ENCODE results near the gene IGSF22. TPM values are rescaled to one million over a fixed set of nuclear protein-coding genes. Genes with fewer than 3 reads are reported as not detected.

IGSF22 gene
- 0.89 TPM for total RNA-seq

DNA sequence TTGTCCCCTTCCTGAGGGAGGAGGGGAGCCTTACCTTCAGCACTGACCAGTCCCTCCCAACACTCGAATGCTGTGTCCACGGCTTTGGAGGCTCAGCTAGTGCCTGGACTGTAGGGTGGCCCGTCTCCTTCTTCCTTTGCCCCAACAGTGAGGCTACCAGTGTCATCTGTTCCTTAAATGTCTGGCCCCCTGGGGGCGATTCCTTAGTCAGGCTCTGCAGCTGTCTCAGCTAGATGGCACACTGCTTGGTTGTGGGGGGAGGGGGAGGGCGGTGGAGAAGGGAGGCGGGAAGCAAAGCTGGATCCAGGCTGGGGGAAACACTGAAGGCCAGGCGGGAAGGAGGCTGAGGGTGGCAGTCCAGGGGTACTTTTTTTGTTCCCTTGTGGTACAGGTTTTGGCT lies at the start of gene IGSF22:
TSS of gene IGSF22 (minus strand) at position 149 of the 400 bp plus-strand sequence. CDS start 1,952 bp downstream, outside the sequence.
- no peak for DNase-seq

DNA sequence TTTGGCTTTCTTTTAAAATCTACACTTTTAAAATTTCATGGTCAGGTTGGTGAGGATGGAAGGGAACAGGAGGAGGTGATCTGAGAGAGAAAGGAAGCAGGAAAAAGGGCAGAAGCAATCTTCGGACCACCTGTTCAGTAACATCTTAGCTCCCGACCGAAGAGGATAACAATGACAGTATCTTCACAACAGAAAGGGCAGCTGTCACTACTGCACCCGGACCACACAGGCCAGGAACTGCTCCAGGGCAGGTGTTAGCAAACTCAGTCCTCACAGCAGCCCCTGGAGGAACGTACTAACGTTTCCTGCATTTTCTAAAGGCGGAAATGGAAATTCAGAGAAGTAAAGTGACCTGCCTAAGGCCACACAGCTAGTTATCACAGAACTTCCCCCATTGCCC lies 48.8 kb upstream of the IGSF22 start:
- DNase-seq: no peak

DNA sequence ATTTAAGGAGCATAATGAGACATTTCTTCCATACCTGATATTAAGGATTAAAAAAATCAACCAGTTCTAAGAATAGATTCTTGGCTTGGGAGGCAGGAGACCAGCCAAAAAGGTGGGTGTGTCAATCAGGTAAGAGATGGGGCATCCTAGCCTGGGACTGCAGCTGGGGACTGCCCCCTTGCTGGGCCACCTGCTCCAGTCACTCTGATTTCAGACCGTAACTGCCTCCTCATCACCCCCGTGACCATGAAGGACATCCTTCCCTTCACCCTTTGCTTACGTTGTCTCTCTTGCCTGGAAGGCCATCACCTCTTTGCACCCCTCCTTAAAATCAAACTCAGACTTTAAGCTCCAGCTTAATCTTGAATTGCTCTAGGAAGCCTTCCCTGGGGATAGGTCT lies 47.7 kb upstream of the IGSF22 start:
- DNase-seq: no peak

DNA sequence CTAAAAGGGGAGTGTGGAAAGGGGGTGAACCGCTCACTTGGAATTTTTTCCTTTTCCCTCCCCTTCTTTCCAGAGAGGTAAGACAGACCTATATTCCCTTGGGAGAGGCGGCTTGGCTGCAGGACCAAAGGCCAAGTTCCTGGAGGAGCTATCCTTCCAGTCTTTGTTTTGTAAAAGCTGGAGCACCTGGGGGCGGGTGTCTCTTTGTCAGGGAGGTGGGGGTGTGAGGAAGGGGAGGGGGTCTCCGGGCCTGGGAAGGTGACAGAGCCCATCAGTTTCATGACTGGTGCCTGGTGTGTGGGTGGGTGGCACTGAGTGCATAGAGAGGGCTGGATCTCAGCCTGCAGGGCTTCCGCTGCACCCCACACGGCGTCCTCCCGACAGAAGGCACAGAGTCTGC lies 47.1 kb upstream of the IGSF22 start:
- DNase-seq: no peak

DNA sequence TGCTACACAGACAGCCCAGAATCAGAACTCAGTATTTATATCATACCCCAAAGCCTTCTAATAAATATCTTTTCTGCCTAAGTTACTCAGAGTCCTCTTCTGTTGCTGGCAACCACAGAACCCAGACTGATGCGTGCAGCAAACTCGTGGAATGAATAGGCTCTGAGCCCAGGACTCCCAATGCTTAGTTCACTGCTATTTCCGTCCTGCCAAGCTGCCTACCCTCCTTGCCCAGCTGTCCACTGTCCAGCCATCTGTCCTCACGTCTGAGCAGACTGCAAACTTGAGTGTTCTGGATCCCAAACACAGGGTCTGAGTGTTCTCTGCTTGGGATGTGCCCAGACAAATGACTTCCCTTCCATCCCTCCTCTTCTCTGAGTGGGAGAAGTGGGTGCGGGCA lies 46.2 kb upstream of the IGSF22 start:
- no peak for DNase-seq

DNA sequence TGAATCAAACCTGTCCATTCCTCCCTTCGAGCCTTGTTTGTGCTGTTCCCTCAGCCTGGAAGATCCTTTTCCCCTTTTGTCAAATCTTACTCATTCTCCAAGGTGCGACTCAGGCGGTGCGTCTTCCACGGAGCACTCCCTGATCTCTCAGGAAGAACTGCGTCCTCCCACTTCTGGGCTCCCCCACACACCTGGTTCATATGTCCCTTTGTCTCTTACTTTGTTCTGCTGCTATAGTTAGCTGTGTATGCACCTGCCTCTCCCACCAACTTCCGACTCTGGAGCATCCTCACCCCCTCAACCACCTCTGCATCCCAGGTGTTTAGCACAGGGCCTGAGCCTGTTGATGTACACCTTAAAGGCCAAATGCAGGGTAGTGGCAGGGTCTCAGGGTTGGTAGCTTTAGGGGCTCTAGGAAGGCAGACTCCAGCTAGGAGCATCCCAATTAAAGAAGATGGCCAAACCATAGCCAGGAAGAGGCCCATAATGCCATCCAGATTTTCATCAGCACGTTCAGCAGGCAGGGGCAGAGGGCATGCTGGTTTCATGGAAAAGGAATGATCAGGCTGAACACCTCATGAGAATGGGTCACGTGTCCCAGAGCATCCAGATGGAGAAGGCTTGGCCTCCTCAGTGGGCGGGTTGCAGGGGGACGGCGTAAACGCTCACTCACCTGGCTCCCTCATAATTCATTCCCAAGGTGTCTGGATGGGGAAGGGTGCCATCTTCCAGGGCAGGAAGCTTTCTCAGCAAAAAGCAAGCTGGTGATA lies 45.5 kb upstream of the IGSF22 start:
- DNase-seq: no peak

DNA sequence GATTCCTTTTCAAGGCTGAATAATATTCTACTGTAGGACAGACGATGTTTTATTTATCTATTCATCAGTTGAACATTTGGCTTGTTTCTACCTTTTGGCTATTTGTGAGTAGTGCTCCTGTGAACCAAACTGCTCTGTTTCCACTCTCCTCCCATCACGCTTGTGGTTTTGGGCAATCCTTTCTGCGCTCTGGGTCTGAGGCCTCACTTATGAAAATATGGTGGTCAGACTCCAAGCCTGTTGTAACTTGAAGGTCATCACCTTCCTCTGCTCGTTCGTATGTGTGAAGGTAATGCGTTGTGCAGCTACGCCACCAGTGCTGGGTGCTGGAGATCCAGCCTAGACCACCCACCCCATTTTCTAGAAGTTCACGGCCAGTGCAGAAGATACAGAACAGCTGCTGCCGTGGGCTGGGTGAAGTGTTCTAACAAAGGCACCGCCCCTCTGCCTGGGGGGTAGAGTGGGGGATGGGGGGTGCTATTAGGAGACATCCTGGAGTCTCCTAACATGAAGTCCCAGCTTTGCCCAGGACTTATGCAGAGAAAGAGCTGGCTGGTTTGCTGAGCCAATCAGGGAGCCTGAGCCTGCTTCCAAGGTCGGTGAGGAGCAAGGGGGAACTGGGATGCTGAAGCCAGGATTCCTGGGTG lies 44.6 kb upstream of the IGSF22 start:
- no peak for DNase-seq

DNA sequence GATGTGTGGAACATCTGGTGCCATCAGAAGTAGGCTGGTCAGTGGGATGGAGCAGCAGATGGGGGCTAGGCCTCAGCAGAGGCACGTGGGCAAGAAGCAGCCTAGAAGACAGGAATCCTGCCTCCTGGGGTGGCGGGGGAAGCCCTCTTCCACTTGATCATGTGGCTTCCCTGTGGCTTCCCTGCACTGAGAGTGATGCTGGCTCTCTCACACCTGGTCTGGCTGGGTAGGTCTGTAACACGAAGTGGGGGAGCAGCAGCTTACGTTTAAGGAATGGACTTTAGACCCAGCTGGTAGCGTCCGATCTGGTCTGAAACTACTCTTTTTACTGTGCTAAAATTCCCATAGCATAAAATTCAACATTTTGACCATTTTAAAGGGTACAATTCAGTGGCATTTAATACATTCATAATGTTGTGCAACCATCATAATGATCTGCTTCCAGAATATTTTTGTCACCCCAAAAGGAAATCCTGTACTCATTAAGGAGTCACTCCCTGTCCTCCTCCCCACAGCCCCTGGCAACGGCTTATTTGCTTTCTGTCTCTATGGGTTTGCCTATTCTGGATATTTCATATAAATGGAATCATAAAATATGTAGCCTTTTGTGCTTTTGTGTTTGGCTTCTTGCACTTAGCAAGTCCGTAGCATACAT lies 43.9 kb upstream of the IGSF22 start:
- no peak for DNase-seq

DNA sequence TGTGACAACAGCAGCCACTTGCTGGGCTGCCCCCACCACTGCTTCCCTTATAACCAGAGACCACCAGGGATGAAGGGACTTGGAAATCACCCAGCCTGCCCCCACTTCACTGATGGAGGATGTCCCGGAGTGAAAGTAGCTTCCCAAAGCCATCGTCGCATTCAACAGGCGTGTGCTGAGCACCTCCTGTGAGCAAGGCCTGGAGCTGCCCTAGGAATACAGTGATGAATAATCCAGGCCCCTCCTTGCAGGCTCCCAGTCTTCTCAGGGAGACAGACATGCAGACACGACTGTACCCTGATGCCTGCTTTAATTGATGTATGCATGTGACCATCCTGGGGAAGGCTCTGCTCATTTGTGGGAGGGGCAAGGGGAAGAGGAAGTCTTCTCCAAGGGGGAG lies 43.0 kb upstream of the IGSF22 start:
- no peak for DNase-seq

DNA sequence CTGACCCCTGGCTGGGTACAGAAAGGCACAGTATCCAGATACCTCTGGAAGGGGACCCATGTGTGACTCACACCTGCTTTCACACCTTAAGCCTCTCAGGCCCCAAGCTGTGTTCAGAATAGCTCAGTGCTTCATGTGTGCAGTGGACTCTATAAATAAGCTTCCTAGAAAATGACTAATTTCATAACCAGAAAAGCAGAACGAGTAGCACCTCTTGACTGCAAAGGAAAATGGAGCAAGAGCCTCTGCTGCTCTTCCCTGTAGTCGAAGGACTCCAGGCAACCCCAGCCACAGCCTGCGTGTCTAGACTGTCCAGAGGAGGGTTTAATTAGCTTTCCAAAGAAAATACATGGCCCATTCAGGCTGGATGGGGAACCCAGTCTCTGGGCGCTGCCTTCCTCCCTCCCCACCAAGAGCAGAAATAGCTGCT lies 42.5 kb upstream of the IGSF22 start:
- DNase-seq: no peak

DNA sequence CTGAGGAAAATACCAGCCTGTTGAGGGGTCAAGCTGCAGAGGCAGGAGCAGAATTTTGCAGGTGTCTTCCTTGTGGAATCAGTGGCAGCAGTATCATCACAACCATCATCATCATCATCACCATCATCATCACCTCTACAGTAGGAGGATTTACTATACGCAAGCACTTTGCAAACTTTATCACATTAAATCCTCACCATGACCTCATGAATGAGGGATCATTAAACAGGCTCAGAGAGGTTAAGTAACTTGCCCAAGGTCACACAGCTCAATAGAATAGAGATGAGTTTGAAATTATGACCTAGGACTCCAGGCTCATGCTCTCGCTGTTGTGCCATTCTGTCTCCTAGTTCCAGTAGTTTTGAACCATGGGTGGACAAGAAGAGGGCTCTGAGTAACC lies 40.0 kb upstream of the IGSF22 start:
- no peak for DNase-seq

DNA sequence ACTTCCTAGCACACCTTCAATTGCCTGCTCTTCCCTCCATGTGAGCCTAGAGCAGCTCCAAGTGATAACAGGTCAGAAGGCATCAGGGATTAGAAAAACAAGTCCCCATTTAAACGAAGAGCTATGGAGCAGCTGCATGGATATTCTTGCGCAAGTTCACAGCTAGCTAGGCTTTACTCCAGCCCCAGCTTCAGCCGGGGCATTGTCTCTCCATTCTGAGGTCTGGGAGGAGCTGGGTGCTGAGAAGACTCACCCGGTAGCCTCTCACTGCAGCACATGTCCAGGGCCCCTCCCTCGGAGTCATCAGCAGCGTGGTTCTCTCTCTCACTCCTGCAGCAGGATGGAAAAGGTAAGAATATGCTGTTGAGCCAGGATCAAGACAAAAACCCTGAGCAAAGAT lies 39.6 kb upstream of the IGSF22 start:
- DNase-seq: no peak

DNA sequence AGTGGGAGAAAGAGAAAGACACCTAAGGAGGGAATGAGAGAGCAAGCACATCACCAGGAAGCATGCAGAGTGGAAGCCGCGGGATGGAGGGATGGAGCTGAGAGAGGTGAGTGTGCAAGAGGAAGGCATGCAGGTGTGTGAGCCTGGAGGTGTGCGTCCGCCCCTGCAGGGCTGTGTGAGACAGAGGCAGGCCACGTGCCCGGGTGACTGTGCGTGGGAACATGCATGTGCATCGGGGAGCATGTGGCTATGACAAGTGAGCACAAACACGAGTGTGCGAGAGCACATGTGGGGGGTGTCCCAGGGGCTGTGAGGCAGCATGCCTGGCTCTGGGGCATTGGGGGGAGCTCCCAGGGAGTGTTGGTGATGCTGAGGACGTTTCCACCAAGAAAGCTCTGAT lies 35.8 kb upstream of the IGSF22 start:
- no peak for DNase-seq

DNA sequence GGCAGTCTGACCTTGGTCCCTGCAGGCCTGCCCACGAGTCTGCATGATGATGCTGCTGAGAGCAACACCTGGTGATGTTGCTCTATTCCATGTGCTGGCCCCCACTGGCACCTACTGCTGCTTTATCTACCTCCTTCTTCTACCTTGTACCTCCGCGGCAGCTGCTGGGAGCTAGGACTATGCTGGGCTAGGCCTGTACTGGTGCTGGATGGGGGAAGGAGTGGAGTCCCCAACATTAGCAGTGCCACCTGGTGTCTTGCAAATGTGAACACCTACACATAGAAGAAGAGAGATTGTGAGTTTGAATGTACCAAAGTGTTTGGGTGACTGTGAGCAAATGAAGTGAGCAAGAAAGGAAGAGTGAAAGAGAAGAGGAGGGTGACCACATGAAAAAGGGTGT lies 35.2 kb upstream of the IGSF22 start:
- DNase-seq: no peak

DNA sequence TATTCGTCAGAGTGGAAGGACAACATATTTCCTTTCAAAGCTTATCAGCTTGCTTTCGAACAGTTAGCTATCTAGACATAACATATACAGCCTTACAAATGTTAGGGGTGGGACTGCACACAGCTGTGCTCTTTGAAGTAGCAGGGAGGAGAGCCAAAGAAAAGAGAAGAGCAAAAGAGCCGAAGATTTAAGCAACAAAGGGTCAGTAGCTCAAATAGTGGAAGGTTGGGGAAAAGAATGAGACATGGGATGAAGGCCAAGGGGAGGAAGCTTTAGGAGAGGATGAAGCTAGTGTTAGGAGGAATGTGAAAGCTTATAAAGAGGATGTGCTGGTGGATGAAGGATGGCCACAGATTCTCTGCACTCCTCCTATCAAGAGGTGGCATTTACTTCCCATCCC lies 31.8 kb upstream of the IGSF22 start:
- no peak for DNase-seq

DNA sequence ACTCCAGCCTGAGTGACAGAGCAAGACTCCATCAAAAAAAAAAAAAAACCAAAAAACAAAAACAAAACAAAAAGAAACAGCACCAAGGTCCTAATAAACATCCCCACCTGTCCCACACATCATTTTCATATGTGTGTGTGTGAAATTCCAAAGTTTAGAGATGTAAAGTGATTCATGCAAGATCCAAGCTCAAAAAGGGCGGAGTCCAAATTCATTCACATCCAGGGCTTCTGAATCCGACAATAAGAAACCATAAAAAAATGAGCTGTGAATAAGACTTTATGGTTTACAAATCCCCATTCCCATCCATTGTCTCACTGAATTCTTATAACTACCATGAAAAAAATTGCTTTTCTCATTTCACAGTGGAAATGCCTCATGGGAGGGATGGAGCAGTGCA lies 30.9 kb upstream of the IGSF22 start:
- no peak for DNase-seq

DNA sequence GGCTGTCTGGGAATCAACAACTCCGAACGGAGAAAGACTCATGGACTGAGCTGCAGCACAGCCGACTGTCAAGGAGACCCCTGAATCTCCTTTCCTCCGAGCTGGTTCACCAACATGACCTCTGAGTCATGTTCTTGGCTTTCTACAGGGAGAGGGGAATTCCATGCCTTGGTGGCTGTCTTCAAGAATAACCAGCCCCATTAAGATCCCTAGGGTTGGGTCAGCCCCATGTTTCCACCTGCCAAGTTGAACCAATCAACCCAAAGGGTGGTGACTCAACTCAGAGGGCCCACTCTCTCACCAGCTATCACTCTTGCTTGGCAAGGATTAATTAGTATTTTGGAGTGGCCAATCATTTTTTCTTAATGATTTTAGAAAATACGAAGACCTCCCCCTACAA lies 28.3 kb upstream of the IGSF22 start:
- DNase-seq: no peak

DNA sequence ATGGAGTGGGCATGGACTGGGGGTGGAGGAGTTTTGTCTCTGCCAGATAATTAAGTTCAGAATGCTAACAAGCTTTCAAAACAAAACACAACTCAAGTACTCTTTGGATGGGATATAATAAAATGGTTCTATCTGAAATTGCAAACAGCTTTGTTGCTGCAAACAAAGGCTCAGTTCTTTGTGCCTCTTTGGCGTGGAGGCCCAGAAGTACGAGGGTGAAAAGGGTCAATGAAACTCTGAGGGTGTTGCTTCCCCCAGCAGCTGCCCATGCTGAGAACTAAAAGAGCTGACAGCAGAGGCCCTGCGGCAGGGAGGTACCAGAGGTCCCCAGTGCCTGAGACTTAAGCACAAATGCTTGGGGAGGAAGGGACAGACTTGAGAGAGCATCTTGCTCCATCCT lies 26.5 kb upstream of the IGSF22 start:
- no peak for DNase-seq

DNA sequence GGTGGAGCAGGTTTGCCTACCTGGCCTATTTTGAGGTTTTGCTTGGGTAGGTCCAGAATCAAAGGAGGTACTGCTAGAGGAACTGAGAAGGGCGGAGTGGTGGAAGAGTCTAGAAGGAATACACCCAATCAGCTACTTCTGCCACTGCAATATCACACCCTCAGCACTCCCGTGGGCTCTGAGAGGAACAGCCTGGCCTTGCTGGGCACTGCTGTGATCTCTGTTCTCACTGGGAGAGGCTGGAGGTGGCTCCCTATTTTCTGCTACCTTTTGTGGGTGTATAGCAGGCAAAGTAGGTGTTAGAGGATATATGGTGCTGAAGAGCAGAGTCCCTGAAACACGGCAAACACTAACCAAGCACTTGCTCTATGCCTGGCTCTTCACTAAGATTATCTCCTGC lies 25.0 kb upstream of the IGSF22 start:
- DNase-seq: no peak

DNA sequence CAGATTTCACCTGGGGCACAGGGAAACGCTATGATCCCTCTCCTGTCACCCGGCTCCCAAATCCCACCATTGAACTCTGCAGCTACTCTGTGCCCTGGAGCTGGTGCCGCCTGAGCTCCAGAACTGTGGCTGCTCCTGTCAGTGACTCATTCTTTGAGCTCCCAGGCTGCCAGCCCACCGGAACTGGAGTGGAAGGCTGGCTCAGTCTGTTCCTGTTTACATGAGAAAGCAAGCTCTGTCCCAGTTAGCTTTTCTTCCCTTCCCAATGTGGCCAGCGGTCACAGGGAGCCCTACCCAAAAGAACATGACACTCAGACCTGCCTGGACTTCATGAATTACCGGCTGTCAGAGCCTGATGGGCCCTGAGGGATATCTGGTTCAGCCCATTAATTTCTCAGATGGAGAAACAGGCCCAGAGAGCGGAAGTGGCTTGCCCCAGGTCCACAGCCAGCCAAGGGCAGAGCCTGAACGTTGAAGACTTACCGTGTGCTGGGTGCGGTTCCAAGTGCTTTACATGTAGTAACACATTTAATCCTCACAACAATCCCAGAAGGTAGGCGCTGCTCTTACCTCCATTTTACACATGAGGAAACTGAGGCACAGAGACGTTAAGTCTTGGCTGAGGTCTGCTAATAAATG lies 23.8 kb upstream of the IGSF22 start:
- no peak for DNase-seq

DNA sequence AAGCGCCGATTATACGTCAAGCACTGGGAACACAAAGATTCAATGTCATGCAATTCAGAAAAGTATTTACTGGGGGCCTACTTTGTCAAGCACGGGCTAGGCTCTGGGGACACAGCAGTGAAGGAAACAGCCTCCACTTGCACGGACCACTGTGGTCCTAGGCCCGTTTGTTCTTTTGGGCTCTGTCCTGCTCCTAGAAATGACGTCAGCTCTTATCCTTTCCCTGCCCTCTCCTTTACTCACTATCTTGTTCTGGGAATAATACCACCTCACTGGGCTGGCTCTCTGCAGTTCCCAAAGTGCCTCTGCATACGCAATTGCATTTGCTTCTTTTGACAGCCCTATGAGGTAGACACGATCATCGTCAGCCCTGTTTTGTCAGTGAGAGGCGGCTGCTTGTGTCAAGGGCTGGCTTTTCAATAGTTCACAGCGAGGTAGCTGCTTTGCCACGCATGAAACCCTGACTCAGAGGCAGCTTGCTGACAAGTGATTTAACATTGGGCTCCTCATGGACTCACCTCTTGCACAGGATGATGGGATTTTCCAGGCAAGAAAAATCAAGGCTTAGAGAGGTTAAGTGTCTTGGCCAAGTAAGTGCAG lies 22.9 kb upstream of the IGSF22 start:
- DNase-seq: no peak

DNA sequence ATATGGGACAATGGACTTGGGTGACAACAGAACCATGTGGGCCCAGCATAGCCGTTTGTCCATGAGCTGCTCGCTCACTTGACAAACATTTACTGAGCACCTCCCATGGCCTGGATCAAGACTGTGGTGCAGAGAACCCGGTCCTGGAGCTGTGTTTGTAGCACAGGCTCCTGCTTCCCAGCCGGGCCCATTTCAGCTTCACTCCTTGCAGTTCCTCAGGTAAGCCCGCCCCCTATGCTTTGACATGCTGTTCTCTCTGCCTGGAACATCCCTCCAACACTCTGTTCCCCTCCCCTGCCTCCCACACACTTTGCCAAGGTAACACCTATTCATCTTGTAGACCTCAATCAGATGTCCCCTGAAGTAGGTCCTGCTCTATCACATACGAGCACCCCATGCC lies 19.3 kb upstream of the IGSF22 start:
- no peak for DNase-seq

Data from skin of body (tissue), 2 donors.